ENCODE measurements around the gene LRRC32.

LRRC32 gene

DNA sequence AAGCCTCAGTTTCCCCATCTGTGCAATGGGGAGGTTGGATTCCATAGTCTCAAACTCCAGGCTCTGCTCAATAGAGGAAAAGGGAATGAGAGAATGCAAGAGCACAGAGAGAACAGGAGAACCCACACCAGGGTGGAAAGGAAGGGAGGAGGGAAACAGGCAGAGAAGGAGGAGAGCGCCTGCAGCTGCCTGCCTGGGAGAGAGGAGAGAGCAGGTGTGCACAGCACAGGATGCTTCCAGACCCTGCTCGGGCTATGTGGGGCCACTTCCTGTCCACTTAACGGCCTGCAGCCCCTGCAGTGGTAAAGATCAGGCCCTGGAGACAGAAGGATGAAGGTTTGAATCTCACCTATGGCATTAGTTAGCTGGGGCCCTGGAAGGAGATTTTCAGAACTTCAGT is 12.3 kb downstream of the LRRC32 start:
- Histone ChIP-seq H3K4me3 (ENCODE audit: insufficient read depth, low read length, poor library complexity, severe bottlenecking) (no peak overlapping the region), H2AFZ (ENCODE audit: low read depth, low read length, severe bottlenecking) (no peak overlapping the region), H3K9ac (ENCODE audit: low read length) (no peak overlapping the region), H3K9me3 (ENCODE audit: insufficient read depth, low read length) (no peaks in the 10 kb centered on the region), H3K27me3 (ENCODE audit: low read length) (no peaks in the 10 kb centered on the region), H4K20me1 (ENCODE audit: low read depth, low read length) (no peaks in the 10 kb centered on the region), H3K4me2 (ENCODE audit: low read depth, low read length, poor library complexity, severe bottlenecking) (no peak overlapping the region), H3K36me3 (ENCODE audit: low read length) (no peaks in the 10 kb centered on the region), H3K79me2 (ENCODE audit: insufficient read depth, low read length) (no peaks in the 10 kb centered on the region), H3F3A (ENCODE audit: insufficient read depth) (no peaks in the 10 kb centered on the region), H3K27ac (ENCODE audit: low read depth, low read length) (no peak overlapping the region), H3K9me2 (replicated peaks; ENCODE audit: insufficient read depth, low read length) (no peaks in the 10 kb centered on the region)
- TF ChIP-seq, protein P1, sequence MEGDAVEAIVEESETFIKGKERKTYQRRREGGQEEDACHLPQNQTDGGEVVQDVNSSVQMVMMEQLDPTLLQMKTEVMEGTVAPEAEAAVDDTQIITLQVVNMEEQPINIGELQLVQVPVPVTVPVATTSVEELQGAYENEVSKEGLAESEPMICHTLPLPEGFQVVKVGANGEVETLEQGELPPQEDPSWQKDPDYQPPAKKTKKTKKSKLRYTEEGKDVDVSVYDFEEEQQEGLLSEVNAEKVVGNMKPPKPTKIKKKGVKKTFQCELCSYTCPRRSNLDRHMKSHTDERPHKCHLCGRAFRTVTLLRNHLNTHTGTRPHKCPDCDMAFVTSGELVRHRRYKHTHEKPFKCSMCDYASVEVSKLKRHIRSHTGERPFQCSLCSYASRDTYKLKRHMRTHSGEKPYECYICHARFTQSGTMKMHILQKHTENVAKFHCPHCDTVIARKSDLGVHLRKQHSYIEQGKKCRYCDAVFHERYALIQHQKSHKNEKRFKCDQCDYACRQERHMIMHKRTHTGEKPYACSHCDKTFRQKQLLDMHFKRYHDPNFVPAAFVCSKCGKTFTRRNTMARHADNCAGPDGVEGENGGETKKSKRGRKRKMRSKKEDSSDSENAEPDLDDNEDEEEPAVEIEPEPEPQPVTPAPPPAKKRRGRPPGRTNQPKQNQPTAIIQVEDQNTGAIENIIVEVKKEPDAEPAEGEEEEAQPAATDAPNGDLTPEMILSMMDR (IDR thresholded peaks at IDR 0.05; ENCODE audit: insufficient read depth, low read length, poor library complexity, severe bottlenecking), result no peak
- no peak for TF ChIP-seq EZH2phosphoT487 (conservative IDR thresholded peaks at IDR 0.05; ENCODE audit: low read length)

DNA sequence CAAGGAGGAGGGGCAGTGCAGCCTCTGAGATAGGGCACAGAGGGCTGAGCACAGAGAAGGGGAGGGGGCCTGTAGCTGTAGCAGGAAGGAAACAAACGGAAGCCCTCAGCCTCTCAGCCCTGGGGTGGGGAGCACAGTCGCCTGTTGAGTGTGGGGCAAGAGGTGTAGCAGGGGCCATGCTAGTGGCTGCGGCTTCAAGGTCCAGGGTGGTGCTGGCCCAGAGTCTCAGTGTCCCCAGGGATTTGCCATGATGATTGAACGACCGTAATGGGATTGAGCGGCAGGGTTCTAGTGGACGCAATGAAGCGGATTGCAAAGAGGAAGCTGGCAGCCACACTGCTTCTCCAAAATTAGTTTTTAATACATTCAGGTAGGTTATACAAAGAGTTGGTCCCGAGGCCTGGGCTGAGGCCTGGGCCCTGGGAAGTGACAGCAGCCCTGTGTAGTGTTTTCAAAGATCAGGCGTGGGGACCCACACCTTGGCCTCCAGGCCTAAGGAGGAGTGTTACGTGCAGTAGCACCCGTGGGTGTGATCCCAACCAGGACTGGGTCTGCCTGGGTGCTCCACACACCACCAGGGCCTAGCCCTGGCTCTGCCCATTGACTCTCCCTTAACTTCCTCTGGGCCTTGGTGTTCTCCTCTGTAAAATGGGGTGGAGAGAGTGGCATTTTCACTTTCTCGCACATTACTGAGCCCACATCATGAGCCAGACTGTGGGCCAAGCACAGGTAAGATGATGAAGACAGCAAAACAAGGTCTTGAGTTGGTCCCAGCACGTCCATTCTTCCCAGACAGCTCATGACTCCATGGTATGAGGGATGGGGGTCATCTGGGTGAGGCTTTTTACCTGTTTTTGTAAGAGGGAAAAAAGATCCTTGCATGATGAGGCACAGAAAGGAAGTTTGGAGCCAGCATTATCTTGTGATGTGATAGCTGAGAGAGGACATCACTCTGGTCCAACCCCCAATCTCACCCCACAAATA is 13.1 kb downstream of the LRRC32 start:
- no peak overlapping the region for H3K4me2 ChIP-seq (ENCODE audit: low read depth, low read length, poor library complexity, severe bottlenecking)
- H4K20me1 ChIP-seq (ENCODE audit: low read depth, low read length), result no peaks in the 10 kb centered on the region
- no peaks in the 10 kb centered on the region for H3K27me3 ChIP-seq (ENCODE audit: low read length)
- TF ChIP-seq EZH2phosphoT487 (conservative IDR thresholded peaks at IDR 0.05; ENCODE audit: low read length), result no peak
- TF ChIP-seq, protein P1 (IDR thresholded peaks at IDR 0.05; ENCODE audit: insufficient read depth, low read length, poor library complexity, severe bottlenecking), result no peak
- H3K9ac ChIP-seq (ENCODE audit: low read length), result no peak overlapping the region
- H3K27ac ChIP-seq (ENCODE audit: low read depth, low read length), result no peak overlapping the region
- H3K9me2 ChIP-seq (replicated peaks; ENCODE audit: insufficient read depth, low read length), result no peaks in the 10 kb centered on the region
- no peaks in the 10 kb centered on the region for H3K79me2 ChIP-seq (ENCODE audit: insufficient read depth, low read length)
- H2AFZ ChIP-seq (ENCODE audit: low read depth, low read length, severe bottlenecking), result no peak overlapping the region
- no peaks in the 10 kb centered on the region for H3K36me3 ChIP-seq (ENCODE audit: low read length)
- H3K9me3 ChIP-seq (ENCODE audit: insufficient read depth, low read length), result no peaks in the 10 kb centered on the region
- no peak overlapping the region for H3K4me3 ChIP-seq (ENCODE audit: insufficient read depth, low read length, poor library complexity, severe bottlenecking)
- H3F3A ChIP-seq (ENCODE audit: insufficient read depth), result no peaks in the 10 kb centered on the region

DNA sequence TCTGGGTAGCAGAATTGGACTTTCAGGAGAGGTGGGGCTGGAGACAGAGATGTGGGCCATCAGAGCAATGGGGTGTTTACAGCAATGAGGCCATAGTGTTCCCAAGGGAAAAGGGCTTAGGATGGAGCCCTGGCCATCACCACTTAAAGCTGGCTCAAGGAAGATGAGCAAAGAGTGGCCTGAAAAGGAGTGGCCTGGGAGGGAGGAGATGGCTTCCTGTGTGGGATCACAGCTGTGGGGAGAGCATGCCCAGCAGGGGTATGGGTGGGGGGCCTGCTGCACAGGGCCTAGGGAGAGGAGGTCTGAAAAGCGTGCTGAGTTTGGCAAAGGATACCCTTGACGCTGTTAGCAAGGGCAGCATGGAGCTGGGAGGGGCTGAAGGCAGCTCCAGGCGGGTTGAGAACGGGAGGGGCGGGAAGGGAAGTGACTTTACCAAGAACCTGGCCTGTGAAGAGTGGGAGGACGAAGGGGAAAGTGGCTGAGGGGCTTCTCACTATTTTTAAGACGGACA is 13.9 kb downstream of the LRRC32 start:
- H3K9me2 ChIP-seq (replicated peaks; ENCODE audit: insufficient read depth, low read length), result no peaks in the 10 kb centered on the region
- H3K27ac ChIP-seq (ENCODE audit: low read depth, low read length), result no peak overlapping the region
- H3K9ac ChIP-seq (ENCODE audit: low read length), result no peak overlapping the region
- no peak overlapping the region for H2AFZ ChIP-seq (ENCODE audit: low read depth, low read length, severe bottlenecking)
- H4K20me1 ChIP-seq (ENCODE audit: low read depth, low read length), result no peaks in the 10 kb centered on the region
- no peaks in the 10 kb centered on the region for H3K9me3 ChIP-seq (ENCODE audit: insufficient read depth, low read length)
- no peak overlapping the region for H3K4me3 ChIP-seq (ENCODE audit: insufficient read depth, low read length, poor library complexity, severe bottlenecking)
- H3K36me3 ChIP-seq (ENCODE audit: low read length), result no peaks in the 10 kb centered on the region
- H3K79me2 ChIP-seq (ENCODE audit: insufficient read depth, low read length), result no peaks in the 10 kb centered on the region
- no peak for TF ChIP-seq EZH2phosphoT487 (conservative IDR thresholded peaks at IDR 0.05; ENCODE audit: low read length)
- TF ChIP-seq, protein P1 (IDR thresholded peaks at IDR 0.05; ENCODE audit: insufficient read depth, low read length, poor library complexity, severe bottlenecking), result no peak
- no peaks in the 10 kb centered on the region for H3F3A ChIP-seq (ENCODE audit: insufficient read depth)
- H3K4me2 ChIP-seq (ENCODE audit: low read depth, low read length, poor library complexity, severe bottlenecking), result no peak overlapping the region
- H3K27me3 ChIP-seq (ENCODE audit: low read length), result no peaks in the 10 kb centered on the region
